HL-60 (cell line): ENCODE results near the gene GNG2.

Source experiments
- TF ChIP-seq, protein P1 (sequence below): IDR thresholded peaks from one replicate; pipeline ENCODE4 v1.5.1; 2011; ENCODE audit warnings: low read length, control low read depth, inconsistent platforms; ENCODE audit not compliant: insufficient read depth
- TF ChIP-seq, protein P2 (sequence below): IDR thresholded peaks from 2 replicates; pipeline ENCODE4 v1.6.1; 2012; ENCODE audit warnings: low read depth; ENCODE audit not compliant: insufficient replicate concordance

DNA sequence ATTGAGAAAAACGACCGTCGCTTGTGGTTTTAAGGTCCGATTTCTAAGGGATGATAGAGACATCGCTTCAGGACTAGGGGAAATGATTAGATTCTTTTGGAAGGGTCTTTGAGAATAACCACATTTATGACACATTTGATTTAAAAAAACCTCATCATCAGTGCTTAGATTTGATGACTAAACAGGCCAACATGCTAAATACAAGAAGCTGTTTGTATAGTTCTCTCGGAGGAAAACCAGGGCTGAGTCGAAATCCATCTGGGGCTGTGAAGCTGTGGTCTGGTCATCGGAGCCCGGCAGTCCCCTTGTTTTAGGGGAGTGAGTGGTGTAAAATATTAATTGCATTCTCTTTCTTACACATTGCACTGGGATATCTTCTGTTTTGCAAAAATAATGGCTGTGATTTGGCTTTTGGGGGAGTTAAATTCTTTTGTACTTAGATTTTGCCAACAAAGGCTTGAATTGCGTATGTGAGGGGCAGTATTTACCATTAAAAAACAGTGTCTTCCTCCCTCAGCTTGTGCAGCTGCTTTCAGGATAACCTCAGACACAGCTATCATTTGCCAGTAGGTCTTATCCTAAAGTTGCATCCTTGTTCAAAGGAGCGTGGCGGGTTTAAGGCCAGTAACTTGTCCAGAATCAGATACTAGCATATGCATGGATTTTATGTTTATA lies 550 bp downstream of the GNG2 start:
- TF ChIP-seq, protein P1, sequence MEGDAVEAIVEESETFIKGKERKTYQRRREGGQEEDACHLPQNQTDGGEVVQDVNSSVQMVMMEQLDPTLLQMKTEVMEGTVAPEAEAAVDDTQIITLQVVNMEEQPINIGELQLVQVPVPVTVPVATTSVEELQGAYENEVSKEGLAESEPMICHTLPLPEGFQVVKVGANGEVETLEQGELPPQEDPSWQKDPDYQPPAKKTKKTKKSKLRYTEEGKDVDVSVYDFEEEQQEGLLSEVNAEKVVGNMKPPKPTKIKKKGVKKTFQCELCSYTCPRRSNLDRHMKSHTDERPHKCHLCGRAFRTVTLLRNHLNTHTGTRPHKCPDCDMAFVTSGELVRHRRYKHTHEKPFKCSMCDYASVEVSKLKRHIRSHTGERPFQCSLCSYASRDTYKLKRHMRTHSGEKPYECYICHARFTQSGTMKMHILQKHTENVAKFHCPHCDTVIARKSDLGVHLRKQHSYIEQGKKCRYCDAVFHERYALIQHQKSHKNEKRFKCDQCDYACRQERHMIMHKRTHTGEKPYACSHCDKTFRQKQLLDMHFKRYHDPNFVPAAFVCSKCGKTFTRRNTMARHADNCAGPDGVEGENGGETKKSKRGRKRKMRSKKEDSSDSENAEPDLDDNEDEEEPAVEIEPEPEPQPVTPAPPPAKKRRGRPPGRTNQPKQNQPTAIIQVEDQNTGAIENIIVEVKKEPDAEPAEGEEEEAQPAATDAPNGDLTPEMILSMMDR: no peak
- TF ChIP-seq, protein P2, sequence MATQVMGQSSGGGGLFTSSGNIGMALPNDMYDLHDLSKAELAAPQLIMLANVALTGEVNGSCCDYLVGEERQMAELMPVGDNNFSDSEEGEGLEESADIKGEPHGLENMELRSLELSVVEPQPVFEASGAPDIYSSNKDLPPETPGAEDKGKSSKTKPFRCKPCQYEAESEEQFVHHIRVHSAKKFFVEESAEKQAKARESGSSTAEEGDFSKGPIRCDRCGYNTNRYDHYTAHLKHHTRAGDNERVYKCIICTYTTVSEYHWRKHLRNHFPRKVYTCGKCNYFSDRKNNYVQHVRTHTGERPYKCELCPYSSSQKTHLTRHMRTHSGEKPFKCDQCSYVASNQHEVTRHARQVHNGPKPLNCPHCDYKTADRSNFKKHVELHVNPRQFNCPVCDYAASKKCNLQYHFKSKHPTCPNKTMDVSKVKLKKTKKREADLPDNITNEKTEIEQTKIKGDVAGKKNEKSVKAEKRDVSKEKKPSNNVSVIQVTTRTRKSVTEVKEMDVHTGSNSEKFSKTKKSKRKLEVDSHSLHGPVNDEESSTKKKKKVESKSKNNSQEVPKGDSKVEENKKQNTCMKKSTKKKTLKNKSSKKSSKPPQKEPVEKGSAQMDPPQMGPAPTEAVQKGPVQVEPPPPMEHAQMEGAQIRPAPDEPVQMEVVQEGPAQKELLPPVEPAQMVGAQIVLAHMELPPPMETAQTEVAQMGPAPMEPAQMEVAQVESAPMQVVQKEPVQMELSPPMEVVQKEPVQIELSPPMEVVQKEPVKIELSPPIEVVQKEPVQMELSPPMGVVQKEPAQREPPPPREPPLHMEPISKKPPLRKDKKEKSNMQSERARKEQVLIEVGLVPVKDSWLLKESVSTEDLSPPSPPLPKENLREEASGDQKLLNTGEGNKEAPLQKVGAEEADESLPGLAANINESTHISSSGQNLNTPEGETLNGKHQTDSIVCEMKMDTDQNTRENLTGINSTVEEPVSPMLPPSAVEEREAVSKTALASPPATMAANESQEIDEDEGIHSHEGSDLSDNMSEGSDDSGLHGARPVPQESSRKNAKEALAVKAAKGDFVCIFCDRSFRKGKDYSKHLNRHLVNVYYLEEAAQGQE: no peak
